RPMI7951 (cell line): Measurements from ENCODE around the gene SBK1. TPM values are rescaled to one million over a fixed set of nuclear protein-coding genes. Genes with fewer than 3 reads are reported as not detected.
"Not testable (repeated sequence)": the region's sequence is repeated elsewhere in the genome, so short reads cannot be mapped to it uniquely, and the experiment has no call there.

Experiments
- DNase-seq: peaks from one replicate; pipeline ENCODE4 v3.0.0-alpha.2; 2012; ENCODE audit warnings: low read depth
- total RNA-seq: library from RNA; depleted of rRNA; stranded (reverse); fragments of >200 nt; shearing (Covaris generic); gene quantifications from 2 replicates; pipeline ENCODE4 v1.2.3, GENCODE V29; 2014

SBK1 gene
- total RNA-seq, 1 experiment from 2014 or later = not detected

DNA sequence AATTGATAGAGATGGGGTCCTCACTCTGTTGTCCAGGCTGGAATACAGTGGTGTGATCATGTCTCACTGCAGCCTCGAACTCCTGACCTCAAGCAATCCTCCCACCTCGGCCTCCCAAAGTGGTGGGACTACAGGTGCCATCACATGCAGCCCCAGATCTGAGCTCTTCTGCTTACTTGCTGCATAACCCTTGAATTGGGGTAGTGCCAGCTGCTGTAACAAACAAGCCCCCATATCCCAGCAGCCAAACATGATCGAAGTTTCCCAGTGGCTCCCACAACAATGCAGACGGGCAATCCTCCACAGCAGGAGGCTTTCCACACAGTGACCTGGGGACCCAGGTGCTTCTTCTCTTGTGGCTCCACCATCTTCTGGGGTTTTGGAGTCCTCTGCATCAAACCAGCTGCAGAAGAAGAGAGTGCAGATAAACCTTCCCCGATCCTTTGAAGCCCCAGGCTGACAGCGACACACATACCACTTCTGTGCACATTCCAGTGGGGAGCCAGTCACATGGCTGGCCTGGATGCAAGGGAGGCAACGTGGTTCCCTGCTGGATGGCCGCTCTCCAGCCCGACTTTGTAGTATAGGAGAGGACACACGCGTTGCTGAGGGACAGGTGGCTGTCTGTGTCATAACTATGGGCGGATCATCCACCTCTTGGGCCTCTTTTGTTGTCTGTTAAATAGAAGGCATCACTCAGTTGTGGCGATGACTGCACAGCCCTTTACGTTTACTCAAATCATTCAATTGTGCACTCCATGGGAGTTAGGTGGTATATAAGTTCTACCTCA lies 16.7 kb downstream of the SBK1 start:
- no peak for DNase-seq

DNA sequence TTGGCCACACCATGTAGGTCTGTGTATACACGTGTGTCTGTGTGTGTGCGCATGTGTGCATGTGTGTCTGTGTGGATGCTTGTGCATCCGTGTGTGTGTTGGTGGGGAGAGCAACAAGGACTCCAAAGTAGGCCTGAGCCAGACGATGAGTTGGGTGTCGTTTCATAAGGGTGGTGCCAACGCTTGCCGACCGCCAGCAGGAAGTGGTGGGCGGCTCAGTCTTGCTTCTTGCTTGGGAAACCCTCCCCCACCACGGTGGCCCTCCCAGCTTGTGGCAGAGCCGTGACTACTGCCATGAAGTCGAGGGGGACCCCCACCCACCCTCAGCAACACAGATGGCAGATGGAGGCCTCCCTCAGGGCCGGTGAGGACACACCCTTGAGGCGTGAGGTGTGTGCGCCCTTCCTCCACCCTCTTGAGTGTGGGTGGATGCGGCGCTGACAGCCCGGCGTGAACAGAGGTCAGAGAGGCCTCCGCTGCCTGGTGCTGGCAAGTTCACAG lies 17.5 kb downstream of the SBK1 start:
- no peak for DNase-seq

DNA sequence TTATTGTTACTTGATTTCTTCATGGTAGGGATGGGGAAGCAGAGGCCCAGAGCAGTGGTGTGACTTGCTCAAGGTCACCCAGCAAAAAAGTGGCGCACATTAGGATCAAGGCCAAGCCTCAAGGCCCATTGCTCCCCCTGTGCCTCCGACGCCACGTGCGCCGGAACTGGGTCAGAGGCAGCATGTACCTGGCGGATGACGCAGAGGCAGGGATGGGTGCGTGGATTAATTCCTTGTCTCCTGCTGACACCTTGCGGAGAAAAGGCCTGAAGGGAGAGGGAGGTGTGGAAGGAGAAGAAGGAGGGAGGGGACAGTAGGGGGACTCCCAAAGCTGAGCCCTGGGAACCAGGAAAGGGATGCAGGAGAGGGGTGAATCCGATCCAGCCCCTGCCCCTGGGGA lies 18.5 kb downstream of the SBK1 start:
- DNase-seq = no peak

DNA sequence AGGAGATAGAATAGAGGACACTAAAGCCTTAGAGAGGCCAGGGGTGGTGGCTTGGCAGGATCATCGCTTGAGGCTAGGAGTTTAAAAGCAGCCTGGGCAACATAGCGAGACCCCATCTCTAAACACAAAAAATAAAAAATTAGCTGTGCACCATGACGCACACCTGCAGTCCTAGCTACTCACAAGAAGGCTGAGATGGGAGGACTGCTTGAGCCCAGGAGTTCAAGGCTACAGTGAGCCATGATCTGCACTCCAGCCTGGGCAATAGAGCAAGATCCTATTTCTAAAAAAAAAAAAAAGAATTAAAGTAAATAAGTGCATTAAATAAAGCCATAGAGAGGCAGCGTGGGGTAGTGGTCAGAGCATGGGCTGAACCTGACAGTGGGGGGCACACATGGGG lies 19.1 kb downstream of the SBK1 start:
- no peak for DNase-seq

DNA sequence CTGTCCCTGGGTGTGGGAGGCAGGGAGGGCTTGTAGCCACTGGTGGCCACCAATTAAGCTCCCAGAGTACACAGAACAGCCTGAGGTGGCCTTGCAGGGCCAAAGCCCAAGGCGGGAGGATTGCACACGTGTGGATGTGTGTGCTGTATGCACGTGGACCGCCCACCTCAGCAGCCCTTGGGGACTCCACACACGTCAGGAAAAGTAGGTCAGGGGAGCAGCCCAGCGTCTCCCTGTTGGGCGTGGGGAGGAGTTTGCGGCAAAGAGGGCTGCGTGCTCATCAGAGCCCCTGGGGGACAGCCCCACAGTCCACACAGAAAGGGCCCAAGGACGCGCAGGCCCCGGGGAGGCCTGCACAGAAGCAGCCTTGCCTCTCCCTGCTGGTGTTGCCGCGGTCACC lies 19.6 kb downstream of the SBK1 start:
- DNase-seq = no peak

DNA sequence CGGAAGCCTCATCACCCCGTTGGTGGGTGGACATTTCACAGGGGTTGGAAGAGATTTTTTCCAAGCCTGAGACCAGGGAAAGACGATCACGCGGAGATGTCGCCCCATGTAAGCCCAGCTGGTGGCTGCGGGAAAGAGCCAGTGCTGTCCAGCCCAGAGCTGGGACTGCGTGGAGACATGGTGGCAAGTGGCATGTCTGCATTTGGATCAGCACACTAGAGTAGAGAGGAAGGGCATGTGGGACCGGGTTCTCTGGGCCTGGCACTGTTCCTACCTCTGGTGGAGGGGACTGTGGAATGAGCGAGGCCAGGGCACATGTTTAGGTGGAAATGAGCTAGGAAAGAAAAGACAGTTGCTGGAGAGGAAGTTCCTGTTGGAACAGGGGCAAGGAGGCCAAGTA lies 20.0 kb downstream of the SBK1 start:
- no peak for DNase-seq

DNA sequence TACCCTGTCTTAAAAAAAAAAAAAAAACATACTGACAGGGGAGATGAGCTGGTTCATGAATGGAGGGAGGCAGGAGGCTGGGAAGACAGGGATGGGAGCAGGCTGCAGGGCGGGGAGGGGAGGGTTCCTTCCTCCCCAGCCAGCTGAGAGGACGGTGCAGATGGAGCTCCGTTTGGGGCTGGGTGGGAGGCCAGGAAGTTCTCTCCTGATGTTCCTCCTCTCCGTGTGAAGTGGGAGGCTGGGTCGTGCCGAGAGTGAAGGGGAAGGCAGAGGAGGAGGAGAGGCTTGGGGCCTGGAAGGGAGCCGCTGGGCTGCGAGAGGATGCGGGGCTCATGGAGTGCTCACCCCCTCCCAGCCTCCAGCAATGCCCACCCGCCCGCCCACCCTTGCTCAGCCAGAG lies 21.3 kb downstream of the SBK1 start:
- no peak for DNase-seq

DNA sequence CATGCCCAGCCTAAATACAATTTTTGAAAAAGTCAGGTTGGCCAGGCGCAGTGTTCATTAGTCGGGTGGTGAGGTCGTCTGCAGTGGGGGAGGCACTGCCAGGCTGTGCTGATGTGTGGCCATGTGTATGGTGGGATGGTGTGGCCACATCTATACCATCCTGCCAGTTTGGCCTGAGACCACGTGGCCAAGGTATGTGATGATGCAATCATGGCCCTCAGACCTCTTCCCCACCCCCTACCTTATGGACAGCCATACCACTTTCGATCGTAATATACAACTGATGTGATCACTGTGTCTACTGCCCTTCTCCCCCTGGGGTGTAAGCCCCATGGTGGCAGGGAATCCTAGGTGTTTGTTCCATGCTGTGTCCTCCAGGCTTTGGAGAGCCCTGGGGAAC lies 23.7 kb downstream of the SBK1 start:
- no peak for DNase-seq

DNA sequence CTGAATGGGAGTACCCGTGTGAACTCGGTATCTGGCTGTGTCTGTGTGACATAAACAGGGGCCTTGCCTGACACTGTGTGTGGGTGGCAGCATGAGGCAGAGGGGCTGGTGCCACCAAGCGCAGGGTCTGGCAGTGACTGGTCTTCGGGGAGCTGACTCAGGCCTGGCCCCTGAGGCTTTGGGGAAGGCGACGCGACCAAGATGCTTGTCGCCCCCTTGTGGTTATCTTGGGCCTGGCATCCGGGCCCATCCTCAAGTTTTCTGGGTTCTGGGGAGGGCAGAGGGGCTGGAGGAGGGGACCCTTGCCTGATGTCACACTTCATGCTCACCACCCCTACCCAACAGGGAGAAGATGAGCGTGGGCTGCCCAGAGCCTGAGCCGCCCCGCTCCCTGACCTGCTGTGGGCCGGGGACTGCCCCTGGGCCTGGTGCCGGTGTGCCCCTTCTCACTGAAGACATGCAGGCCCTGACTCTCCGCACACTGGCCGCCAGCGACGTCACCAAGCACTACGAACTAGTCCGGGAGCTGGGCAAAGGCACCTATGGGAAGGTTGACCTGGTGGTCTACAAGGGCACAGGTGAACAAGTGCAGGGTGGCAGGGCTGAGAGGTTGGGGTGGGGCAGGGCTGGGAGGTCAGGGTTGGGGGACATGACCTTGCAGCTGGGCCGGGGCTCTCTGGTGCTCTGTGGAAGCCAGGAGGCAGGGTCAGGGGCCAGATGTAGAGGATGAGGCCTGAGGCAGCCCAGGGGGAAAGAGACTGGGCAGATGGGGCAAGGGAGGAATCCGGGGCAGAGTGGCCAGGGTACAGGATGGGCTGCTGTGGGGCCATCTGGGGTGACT lies 24.9 kb downstream of the SBK1 start:
- DNase-seq = peak; percentile 41

DNA sequence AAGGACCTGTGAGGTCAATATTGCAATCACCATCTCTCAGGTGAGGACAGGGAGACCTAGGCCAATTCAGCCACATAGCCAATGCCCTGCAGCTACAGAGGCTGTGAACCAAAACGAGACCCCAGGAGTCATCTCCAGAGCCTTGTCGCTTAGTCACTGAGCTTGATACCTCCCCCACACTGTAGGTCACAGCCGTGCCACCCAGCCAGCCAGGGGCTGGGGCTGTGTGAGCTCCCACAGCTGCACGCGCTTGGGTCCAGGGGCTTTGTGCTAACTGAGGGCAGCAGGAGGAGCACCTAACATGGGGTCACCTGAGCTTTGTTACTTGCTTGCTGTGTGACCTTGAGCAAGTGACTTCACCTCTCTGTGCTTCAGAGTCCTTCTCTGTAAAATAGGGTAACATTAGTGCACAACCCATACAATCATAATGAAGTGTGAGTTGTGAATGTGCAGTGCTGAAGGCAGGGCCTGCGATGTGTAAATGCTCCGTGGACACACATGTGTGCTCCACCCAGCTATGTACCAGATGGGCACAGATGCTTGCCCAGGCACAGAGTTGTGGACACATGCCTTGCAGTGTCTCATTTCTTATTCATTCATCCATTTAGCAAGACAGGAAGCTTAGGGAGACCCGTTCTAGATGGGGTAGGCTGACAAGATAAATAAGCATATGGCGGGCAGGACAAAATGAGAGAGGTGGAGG lies 25.9 kb downstream of the SBK1 start:
- no peak for DNase-seq

DNA sequence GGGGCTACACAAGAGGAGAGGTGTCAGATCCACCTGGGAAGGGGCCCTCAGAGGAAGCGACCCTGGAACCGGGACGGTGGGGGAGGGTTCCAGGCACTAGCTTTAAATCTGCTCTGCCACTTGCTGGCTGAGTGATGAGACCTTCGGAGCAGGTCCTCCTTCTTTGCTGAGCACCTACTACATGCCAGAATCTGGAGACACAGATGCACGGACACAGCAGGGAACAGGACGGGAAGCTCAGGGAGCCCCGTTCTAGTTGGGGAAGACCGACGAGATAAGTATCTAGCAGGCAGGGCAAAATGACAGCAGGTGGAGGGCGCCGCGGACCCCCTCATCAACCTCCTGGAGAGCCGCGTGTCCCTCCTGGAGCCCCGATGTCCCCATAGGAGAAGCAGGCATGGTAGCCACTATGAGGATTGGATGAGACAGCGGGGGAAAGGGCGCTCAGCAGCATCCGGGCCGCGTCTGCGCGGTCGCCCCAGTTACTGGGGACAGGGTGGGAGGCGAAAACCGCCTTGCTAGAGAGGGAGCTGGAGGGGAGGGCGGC lies 27.2 kb downstream of the SBK1 start:
- no peak for DNase-seq

DNA sequence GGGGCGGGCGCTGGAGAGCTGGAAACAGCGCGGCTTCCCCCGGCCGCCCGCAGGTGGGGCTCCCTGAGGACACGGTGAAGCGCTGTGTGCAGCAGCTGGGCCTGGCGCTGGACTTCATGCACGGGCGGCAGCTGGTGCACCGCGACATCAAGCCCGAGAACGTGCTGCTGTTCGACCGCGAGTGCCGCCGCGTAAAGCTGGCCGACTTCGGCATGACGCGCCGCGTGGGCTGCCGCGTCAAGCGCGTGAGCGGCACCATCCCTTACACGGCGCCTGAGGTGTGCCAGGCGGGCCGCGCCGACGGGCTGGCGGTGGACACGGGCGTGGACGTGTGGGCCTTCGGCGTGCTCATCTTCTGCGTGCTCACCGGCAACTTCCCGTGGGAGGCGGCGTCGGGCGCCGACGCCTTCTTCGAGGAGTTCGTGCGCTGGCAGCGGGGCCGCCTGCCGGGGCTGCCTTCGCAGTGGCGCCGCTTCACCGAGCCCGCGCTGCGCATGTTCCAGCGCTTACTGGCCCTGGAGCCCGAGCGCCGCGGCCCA lies 27.8 kb downstream of the SBK1 start:
- DNase-seq = no peak

DNA sequence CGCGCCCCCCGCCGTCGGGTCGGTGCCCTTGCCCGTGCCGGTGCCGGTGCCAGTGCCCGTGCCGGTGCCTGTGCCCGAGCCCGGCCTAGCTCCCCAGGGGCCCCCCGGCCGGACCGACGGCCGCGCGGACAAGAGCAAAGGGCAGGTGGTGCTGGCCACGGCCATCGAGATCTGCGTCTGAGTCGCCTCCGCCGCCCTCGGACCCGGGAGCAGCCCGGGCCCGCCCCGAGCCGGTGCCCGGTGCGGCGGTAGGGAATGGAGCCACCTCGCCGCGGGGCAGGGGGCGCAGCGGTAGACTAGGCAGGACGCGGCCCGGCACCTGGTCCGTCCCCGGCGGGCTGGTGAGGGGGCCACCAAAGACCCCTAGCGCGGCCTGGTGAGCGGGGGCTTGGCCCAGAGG lies 28.4 kb downstream of the SBK1 start:
- no peak for DNase-seq

DNA sequence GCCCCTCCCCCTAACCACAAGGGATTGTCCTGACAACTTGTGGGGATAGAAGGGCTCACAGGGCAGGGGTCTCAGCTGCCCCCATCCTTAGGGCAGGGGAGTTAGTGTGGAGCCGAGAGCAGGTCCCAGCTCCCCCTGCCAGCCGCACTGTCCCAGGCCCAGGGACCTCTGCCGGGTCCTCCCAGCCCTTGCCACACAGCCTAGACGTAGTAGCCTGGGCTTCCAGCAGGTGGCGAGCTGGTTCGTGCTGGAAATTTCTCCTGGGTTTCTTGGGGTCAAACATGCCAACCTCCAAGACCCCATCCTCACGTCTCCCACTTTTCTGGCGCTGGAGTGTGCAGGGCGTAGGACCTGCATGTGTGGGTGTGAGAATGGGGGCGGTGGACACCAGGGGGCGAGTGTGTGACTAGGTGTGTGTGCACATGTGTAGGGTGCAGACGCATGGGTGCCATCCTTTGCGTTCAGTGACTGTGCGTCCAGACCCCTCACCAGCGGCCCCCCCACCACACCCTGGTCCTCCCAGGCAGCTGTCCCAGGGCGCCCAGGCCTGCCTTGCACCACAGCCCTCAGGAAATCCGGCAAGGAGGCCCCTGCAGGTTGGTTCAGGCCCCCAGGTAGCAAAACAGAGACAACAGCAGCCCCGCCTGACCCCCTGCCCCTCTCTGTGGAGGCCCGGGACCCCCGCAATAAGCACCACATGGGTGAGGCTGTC lies 29.5 kb downstream of the SBK1 start:
- DNase-seq = no peak

DNA sequence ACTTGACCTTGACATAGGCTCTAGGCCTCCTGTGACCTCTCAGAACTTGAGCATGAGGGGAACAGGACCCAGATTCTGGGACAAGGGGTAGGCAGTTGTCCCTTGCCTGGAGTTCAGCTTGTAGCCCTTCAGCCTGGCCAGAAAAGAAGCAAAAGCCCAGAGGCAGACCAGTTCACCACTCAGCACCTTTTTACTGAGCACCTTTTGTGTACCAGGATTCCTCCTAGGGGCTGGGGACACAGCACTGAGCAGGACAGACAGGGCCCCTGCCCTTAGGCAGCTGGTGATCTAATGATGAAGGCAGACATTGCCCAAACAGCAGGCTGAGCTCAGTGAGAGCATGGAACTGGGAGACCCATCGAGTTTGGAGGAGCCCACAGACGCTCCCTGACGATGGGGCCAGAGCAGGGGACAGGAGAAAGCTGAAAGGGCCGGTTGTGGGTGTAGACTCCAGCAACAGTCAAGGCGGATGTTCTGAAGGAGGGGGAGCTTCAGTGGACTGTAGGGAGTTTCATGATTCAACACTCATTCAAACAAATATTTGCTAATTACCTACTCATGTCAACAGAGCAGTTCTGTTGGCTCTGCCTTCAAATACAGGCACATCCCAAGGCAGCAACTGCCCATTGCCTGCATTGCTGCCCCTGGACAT lies 32.0 kb downstream of the SBK1 start:
- no peak for DNase-seq

DNA sequence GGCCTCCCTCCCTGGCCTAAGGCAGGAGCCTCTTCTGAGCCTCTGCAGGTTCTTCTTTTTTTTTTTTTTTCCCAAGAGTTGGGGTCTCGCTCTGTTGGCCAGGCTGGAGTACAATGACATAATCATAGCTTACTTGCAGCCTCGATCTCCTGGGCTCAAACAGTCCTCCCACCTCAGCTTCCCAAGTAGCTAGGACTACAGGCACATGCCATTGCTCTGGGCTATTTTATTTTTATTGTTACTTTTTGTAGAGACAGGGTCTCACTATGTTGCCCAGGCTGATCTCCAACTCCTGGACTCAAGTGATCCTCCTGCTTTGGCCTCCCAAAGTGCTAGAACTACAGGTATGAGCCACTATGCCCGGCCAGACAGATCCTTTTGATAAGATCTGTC lies 32.6 kb downstream of the SBK1 start:
- DNase-seq = no peak

DNA sequence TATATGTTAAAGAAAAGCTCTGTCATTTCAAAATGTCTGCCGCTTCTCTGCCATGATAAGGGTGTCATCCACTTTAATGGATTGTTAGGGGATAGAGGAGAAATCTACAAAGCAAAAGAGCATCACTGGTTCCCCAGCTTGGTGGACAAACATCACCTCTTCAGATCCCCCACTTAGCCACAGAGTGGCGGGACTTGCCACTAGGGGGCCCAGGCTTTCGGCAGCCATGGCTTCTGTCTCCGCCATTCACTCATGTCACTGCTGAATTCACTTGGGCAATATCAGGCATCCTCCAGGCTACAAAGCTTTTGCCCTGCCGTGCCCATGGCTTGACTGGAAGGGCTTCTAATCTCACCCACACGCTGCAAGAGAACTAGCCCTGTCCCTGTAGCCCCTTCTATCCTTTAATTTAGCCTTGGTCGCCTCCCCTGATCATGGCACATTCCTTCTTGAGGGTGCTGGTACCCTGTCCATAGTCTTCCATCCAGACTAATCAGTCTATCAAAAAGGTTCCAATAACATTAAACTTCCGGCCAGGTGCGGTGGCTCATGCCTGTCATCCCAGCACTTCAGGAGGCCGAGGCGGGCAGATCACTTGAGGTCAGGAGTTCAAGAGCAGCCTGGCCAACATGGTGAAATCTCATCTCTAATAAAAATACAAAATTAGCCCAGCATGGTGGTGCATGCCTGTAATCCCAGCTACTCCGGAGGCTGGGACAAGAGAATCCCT lies 34.7 kb downstream of the SBK1 start:
- peak; percentile 47 for DNase-seq

DNA sequence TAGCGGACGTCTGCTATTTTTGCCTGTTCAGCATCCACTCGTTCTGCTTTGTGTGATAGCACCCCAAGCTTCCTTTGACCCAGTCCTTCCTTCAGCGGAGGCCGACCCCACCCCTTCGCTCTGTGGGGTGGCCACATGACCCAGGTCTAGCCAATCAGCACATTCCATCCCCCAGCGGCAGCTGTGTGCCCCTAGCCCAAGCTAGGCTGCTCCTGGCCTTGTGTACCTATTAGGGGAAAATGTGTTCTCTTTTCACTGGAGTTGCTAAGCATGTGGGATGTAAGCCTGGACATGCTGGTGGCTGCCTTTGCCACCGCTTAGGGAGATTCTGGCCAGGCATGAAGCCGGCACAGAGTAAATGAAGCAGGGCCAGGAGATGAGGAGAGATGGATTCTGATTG lies 37.9 kb downstream of the SBK1 start:
- not testable (repeated sequence) for DNase-seq

DNA sequence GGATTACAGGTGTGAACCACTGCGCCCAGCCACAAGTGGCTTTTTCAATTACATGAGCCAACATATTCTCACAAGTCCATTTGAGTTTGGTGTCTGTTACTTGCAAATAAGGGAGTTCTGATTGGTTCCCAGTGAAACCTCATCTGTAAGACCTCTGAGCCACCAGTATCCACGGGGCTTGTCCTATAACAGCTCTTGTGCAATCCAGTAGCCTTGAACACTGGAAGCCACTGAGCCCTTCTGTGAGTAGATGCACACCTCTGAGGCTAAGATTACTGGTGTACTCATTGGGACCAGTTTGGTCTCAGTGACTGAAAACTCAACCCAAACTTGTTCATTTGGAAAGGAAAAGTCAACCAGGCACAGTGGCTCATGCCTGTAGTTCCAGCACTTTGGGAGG lies 38.7 kb downstream of the SBK1 start:
- not testable (repeated sequence) for DNase-seq

DNA sequence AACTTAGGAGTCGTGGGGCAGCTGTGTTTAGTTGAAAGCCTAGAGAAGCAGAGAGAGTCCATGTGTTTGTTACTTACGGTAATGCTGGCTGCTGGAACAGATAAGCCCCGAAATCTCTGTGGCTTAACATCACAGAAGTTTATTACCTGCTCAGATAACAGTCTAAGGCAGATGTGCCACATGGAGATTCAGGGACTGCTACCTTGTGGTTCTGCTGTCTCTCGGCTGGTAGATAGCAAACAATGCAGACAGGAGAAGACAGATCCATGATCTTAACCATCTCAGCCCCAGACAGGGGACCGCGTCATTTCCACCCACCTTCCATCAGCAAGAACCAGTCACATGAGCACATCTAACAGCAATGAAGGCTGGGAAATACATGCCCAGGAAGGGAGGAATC lies 40.3 kb downstream of the SBK1 start:
- not testable (repeated sequence) for DNase-seq
